Activated CD4-positive, CD25-positive, alpha-beta regulatory T cell (primary cell): Measurements from ENCODE around the gene USP12.
"Not testable (repeated sequence)": the region's sequence is repeated elsewhere in the genome, so short reads cannot be mapped to it uniquely, and the experiment has no call there.

Source experiments
- DNase-seq, 4 experiments: peaks; one replicate each; lab custom pipeline; 2025; lab: John Stamatoyannopoulos, UW

USP12 gene

DNA sequence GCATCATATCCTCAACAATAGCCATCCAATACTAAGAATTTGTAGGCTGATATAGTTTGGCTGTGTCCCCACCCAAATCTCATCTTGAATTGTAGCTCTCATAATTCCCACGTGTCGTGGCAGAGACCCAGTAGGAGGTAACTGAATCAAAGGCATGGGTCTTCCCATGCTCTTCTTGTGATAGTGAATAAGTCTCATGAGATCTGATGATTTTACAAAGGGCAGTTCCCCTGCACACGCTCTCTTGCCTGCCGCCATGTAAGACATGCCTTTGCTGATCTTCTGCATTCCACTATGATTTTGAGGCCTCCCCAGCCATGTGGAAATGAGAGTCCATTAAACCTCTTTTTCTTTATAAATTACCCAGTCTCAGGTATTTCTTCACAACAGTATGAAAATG, 48.2 kb downstream of the USP12 start:
- not testable (repeated sequence) for DNase-seq

DNA sequence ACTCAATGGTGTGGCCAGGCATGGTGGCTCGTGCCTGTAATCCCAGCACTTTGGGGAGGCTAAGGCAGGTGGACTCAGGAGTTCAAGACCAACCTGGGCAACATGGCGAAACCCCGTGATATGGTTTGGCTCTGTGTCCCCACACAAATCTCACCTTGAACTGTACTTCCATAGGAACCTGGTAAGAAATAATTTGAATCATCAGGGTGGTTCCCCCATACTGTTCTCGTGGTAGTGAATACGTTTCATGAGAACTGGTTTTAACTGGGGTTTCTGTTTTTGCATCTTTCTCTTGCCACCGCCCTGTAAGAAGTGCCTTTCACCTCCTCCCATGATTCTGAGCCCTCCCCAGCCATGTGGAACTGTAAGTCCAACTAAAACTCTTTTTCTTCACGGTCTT, 49.6 kb downstream of the USP12 start:
- no peak for DNase-seq

DNA sequence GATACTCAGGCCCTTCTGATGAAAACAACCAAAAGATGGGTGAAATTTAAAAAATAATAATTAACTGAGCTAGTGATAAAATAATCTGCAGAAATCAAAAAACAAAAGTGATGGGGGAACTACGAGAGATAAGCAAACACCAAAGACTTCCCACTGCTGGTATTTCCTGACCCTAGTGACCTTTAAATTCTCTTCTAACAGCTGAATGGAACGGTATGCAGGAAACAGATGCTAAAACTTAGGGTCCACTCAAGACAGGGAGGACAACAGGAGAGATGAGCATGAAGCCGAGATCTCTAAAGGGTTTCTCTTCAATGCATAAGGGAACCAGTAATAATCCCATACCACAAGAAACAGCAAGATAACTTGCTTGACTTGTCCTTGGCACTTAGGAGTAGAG, 50.8 kb downstream of the USP12 start:
- no peak for DNase-seq

DNA sequence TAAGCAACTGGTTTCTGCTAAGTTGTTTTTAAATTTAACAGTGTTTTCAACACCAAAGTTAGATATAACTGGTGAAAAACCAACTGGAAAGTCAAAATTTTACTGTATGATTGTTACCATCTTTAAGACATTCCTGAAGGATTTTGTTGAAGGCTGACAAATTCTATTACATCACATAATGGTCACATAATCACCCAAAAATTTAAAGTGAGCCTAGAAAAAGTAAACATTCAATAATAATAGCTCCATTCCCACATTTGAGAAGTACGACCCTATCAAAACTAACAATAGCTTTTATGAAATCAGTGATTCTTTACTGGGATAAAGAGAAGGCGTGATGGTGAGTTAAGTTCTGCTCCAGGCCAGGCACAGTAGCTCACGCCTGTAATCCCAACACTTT, 51.6 kb downstream of the USP12 start:
- no peak for DNase-seq

DNA sequence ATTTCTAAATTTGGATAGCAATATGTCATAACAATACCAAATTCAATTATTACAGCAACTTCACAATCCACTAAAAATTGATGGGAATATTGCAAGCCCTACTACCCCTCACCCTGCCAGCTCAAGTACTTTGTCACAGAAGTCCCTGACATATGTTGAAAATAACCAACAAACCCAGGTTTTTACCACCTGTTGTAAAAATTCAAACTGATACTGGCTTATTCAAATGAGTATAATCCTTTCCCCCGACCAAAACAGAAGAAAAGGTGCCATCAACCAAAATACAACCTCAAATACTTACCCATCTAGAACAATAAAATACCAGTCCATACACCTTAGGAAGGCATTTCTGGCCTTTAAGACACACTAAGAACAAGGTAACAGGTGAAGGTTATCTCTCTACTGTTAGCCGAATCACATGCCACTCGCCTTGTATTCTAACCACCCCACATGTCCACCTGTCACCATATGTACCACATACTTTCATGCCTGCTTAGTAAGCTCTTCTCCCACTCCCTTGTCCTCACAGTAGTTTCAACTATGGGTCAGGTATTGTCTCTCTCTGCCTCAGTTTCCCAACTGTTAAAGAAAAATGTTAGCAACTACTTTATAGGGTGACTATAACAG, 53.1 kb downstream of the USP12 start:
- no peak for DNase-seq

DNA sequence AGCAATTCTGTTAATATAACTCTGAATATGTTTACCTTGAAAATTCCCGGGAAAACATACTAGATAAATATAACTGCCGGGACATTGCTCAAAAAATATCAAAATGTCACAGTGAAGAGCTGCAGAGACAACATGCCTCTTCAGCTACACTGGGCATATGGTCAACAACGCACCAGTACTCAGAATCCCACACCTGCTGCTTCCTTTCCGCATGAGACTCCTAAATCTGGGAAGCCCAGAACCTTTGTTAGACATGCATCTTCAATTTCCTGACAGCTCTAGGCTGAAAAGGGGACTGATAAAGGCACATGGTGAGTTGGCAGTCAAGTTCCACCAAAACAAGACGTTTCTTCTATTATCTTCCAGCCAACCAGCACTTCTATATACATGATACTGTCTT, 53.7 kb downstream of the USP12 start:
- DNase-seq: no peak

DNA sequence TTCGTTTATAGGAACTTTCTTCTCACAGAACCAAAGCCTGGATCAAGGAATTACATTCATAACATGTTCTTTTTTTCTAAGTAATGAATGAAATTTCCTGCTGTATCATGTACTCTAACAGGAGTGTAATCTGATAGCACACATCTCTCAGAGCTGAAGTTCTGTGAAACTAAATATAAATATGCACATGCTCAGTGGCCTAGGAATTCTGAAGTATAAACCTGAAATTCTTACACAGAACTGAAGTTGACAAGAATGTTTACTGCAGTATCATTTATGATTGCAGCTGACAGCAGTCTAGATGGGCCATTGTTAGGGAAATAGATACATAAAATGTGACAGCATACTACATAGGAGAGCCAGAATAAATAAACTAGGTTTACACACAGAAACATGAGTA, 54.5 kb downstream of the USP12 start:
- DNase-seq: no peak

DNA sequence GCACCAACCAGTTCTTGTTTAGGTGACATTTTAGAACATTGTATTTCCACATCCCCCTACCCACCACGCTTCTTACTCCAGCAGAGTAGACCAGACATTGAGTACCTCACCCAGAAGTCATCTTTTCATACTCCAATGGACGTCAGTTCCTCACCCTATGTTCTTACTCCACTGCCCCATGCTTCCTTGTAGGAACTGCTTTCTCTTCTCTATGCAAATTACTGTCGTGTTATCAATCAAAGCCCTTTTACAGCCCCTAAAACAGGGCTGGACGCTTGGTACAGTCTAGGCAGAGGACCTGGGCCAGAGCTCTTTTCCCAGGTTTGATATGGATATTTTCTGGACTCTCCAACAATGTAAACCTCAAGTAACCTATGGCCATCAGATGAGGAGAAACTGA, 58.2 kb downstream of the USP12 start:
- no peak for DNase-seq

DNA sequence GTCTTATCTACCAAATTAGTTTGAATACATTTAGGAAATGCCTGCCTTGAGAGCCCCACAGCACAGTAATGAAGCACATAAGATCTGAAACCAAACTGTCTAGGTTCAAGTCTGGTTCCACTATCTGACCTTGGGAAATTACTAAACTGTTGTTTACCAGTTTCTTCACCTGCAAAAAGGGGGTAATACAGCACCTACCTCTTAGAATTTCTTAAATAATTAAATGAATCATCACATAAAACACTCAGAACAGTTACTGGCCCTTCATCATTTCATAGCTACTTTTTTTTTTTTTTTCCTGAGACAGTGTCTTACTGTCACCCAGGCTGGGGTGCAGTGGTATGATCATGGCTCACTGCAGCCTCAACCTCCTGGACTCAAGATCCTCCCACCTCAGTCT, 59.6 kb downstream of the USP12 start:
- no peak for DNase-seq

DNA sequence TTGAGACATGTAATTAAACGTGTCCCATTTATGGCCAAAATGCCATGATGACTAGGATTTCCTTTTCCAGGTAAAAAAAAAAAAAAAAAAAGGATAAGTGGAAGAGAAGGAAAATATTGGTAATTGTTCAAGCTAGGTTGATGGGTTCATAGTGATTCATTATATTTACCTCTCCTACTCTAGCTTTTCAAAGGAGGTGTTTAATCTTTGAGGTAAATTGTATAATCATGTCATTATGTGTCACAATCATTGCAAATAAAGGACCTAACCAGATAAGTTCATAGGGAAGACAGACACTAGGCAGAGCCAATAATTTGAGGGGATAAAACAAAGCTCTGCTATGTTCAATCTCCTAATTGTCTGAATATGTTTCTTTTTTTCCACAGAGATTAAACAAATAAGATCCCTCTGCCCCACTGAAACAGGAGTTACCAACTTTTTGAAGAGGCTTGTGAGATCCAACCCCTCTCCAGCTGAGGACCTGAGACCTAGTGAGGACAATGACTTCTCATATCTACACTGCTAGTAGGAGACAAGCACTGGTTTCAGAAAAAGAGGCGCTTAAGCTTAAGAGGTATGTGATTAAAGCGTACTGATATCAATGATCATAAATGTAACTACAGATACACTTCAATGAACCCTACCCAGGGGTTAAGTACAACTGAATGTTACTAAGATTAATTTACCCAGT, 61.4 kb downstream of the USP12 start:
- DNase-seq: no peak

DNA sequence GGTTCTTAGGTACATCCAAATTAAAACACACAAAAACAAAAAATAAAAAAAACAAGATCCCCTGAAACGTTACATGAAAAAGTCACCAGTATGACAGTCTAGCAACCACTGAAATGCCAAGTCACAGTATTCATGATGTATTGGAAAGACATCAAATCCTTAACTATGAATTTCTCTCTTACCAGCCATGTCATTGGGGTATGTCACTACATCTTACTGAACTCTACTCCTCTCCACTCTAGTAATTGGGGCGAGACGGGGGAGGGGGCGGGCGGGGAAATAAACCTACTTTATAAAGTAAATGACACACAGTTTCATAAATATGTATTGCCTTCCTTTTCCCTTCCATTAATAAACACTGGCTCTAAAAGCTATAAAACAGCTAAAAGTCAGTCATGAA, 65.5 kb downstream of the USP12 start:
- no peak for DNase-seq

DNA sequence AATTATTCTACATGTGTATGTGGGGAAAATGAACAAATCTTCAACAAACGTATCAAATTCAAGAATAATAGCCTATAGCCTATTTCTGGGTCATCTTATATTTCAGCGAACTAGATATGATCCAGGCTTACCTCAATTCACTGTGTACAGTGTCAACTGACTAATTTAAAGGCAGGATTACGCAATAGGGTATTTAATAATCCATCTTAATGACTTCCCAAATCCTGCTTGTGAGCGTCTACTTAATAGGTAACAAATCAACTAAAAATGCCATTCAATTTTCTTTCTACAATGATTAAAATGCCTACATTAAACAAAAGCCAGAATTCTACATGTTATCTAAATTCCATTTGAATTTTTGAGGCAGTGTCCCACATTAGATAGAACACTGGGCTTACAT, 67.0 kb downstream of the USP12 start:
- no peak for DNase-seq

DNA sequence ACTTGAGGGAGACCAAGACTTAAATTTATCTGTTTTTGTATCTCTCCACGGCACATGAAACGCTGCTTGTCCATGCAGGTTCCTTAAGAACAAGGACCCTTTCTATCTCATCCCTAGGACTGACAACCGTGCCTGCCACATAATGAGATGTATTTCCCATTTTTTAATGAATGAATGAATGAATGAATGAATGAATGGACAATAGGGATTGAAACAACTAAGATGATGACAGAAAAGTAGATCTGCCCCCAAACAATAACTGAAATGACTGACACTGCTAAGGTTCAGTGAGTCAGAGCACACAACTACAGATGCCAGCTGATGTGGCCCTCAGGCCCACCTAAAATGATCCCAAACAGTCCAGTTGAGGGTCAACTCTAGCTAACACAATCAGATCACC, 69.8 kb downstream of the USP12 start:
- DNase-seq: no peak

DNA sequence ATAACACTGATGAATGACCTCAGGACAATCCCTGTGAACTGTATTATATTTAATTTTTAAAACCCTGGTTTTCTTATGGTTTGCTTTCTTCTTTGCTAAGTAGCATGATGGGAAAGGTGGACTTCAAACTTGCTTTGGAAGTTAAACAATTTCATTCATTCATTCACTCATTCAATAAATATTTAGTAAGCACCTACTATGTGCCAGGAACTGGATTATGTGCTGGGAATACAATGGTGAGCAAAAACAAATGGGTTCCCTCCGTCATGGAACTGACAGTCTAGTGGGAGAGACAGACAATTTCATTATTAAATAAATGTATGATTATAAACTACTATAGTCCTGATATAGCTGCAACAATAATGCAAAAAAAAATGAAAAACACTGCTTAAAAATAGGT, 70.3 kb downstream of the USP12 start:
- DNase-seq: no peak

DNA sequence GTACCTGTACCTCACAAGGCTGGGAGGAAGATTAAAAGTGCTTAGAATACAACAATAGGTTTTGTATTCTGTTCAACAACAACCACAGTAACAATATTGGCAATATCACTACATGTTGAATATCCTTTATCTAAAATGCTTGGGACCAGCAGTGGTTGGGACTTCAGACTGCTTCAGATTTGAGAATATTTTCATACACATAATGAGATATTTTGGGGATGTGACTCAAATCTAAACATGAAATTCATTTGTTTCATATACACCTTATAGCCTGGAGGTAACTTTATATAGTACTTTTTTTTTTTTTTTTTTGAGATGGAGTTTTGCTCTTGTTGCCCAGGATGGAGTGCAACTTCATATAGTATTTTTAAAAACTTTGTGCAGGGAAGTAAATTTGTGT, 73.9 kb downstream of the USP12 start:
- no peak for DNase-seq

DNA sequence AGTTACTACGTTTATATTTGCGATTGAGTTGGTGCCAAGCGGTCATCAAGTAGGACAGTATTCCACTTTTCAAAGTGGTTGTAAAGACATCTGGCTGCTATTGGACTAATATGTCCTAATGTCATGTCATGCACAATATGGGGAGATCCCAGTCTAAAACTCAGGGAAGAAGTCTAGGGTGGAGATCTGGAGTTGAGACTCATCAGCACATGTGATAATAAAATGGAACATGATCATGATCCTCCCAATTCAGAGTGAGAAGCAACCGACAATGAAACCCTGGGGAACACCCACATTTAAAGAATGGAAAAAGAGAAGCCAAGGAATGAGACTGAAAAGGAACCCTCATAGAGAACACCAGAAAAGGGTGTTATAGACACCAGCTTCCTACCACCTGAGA, 80.2 kb downstream of the USP12 start:
- no peak for DNase-seq

DNA sequence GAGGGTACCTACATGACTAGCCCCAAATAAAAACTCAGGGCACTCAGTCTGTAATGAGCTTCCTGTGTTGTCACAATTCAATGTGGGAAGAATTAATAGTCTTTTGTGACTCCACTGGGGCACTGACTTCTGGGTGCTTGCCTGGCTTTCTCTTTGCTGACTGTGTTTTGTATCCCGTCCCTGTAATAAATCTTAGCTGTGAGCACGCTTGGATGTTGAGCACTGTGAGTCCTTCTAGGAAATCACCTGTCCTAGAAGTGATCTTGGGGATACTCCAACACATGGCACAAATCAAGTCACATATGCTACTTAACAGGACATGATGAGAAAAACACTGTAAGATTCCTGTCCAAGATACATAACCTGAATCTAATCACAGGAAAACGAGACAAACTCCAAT, 83.0 kb downstream of the USP12 start:
- no peak for DNase-seq

DNA sequence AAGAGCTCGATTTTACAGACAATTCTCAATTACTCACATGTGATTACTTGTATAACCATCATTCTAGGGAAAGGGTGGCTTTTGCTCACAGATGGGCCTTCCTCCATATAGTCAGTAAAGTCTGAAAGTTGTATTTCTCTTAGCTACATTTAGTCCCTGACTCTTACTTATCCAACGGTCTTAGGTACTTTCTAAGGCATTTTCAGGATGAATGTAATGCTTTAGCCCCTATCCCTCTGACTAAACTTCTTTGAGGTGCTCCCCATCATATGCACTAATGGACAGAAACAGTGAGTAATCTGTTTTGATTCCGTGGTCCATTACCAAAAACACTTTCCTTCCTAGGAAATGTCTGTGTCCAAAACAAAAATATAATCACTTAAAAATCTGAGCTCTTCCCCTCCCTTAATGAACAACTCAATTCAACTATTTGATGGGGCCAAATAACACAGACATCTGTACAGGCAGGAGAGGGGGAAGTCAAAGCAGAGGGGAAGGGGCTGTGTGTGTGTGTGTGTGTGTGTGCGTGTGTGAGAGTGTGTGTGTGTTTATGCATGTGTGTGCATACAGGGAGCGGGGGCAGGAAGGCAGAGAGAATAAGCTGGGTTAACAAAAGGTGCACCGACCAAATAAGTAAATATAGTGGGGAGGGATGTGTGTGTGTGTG, 84.9 kb downstream of the USP12 start:
- no peak for DNase-seq

DNA sequence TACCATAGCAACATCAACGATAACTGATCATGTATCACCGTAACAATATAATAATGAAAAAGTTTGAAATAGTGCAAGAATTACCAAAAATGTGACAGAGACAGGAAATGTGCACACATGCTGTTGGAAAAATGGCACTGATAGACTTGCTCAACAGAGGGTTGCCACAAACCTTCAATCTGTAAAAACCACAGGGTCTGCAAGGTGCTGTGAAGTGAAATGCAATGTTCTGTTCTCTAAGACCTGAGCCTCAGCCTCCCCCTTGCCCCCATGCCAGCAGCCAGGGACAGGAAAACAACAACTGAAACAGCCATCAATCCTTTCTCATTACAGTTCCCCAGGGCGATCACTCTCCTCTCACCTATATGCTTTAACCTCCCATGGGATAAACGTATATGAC, 88.4 kb downstream of the USP12 start:
- no peak for DNase-seq

DNA sequence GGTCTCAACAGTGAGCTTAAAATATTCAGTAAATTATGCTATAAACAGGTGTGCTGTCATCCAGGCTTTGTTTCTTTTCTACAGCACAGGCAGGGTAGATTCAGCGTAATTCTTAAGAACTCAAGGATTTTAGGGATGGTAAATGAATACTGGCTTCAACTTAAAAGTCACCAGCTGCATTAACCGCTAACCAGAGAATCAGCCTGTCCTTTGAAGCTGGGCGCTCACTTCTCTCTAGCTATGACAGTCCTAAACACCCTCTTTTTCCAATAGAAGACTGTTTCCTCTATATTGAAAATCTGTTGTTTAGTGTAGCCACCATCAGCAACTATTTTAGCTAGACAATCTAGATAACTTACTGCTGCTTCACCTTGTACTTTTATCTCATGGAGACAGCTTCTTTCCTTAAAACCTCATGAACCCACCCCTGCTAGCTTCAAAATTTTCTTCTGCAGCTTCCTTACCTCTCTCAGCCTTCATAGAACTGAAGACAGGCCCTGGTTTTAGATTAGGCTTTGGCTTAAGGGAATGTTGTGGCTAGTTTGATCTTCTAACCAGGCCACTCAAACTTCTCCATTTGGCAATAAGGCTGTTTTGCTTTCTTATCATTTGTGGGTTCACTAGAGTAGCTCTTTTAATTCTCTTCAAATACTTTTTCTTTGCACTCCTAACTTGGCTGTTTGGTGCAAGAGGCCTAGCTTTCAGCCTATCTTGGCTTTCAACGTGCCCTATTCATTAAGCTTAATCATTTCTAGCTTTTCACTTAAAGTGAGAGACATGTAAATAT, 89.5 kb downstream of the USP12 start:
- no peak for DNase-seq

DNA sequence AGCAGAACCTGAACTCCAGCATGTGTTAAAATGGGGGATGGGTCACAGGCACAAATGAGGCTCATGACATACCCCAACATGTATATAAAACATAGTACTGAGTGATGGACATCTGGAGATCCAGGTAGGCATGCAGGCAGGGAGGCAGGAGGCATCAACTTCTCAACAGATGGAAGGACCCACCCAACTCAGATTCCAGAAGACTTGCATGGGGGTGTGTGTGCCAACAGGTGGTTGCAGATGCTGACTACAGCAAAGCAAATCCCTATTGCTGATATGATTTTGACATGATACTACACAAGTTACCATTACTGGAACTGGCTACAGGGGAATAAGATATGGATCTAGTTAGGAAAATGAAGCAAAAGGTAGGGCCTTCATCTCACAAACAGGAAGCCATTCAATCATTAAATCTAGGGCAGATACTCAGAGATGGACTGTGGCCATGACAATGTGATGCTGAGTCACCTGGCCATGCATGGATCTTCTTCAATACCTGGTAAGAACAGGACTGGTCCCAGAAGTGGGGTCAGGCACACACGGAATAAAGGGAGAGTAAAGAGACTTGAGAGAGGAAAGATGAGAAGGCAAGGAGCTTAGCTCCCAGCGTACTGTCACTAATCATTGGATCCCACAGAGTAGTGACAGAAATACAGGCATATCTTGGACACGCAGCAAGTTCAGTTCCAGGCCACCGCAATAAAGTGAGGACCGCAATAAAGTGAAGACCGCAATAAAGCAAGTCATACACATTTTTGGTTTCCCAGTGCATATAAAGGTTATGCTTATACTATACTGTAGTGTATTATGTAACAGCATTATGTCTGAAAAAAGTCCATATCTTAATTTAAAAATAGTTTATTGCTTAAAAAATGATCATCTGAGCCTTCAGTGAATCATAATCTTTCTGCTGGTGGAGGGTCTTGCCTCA, 91.3 kb downstream of the USP12 start:
- no peak for DNase-seq
